NCI-H345 treated with DMSO at 0.1 percent for 48 hours (cell line): ENCODE measurements around the gene CDCP1.
A peak's percentile ranks its signal among the peaks of the same experiment; 100 is the strongest.
"Not testable (repeated sequence)": the region's sequence is repeated elsewhere in the genome, so short reads cannot be mapped to it uniquely, and the experiment has no call there.

ENCODE experiments used
- DNase-seq: peaks from one replicate; lab custom pipeline; 2025; ENCODE audit not compliant: unreplicated experiment; lab: John Stamatoyannopoulos, UW

Gene CDCP1

DNA sequence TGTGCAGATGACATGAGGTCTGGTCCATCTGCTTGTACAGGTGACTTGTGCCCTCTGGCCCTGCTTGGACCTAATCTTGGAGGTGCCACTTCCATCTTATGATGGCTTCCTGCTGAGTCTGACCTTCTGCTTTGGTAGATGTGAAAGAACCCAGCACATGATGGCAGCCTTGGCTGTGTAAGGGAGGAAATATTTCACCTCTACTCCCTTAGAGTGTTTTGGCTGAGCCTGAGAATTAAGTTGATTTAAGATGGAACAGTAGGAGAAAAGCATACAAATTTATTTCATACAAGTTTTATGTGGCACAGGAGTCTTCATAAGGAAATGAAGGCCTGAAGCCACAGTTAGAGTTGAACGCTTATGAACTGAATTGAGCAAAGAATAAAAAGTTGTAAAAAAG lies 27.6 kb upstream of the CDCP1 start:
- no peak for DNase-seq

DNA sequence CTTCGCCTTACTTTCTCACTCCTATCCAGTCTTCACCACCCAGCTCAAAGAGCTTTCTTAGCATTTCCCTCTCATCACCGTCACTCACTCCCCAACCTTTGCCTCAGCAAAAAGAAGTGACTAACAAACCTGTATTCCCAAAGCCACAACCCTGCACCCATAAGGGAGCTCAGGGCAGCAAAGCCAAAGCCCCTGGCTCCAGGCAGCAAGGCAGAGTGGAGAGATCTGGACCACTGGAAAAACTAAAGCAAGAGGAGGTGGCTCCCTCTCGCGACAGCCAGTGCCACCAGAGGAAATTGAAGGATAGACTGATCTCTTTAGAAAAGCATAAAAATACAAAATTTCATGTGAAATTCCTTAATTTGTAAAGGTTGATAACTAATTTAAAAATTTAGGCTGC lies 25.1 kb upstream of the CDCP1 start:
- no peak for DNase-seq

DNA sequence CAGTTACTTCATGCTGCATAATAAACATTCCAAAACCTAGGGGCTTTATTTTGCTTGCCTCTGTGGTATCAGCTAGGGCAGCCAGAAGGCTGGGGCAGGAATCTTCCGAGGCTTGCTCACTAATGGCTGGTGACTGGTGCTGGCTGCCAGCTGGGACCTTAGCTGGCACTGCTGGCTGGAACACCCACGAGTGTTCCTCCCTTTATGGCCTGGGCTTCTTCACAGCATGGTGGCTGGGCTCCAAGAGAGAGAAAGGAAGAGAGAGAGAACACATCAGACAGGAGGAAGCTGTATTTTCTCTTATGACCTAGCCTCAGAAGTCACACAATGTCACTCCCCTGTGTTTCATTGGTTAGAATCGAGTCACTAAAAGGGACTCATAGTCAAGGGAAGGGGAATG lies 23.9 kb upstream of the CDCP1 start:
- no peak for DNase-seq

DNA sequence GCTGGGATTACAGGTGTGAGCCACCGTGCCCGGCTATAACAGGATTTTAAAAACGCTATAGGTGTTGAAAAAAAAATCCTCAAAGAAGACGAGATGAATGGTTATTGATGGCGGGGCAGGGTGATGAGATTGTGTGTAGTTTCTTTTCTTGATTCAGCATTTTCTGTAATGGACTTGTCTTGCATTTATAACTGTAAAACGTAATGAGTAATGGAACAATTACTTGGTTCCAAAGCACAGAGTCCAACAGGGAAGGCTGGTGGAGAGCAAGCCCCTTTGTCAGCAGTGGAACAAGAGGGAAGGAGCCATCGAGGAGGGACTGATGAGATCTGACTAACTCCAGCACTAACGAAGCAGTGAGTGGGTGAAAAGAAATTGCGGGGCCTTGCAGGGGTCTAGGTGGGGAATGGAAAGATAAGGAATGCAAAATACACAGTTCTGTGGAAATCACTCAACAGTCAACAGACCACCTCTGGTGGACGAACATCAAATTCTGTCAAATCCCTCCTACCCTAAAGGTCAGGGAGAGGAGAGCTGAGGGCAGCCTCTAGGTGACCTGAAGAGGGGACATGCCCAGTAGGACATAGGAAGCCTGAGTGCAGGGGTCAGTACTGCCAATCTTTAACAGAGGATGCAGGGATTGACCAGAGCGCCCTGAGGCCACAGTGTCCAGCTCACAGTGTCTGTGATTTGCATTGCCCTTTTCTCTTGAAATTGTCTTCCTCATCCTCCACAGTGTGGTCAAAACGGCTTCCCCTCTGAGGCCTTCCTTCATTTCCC lies 23.1 kb upstream of the CDCP1 start:
- DNase-seq = no peak

DNA sequence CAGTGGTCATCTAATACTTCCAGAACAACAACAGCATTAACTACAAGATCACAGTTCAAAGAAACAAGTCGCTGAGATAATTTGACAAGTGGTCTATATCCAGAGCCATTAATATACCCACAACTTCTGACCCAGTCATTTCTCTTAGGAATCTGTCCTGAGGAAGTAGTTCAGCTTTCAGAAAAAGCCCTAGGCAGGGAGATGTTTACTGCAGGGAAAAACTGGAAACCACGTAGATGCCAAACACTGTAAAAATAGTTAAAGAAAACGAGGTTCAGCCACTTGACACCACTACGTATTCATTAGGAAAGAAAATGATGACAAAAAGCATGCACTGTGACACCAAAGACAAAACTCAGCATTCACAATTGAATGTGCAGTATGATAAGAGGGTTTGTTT lies 22.3 kb upstream of the CDCP1 start:
- no peak for DNase-seq

DNA sequence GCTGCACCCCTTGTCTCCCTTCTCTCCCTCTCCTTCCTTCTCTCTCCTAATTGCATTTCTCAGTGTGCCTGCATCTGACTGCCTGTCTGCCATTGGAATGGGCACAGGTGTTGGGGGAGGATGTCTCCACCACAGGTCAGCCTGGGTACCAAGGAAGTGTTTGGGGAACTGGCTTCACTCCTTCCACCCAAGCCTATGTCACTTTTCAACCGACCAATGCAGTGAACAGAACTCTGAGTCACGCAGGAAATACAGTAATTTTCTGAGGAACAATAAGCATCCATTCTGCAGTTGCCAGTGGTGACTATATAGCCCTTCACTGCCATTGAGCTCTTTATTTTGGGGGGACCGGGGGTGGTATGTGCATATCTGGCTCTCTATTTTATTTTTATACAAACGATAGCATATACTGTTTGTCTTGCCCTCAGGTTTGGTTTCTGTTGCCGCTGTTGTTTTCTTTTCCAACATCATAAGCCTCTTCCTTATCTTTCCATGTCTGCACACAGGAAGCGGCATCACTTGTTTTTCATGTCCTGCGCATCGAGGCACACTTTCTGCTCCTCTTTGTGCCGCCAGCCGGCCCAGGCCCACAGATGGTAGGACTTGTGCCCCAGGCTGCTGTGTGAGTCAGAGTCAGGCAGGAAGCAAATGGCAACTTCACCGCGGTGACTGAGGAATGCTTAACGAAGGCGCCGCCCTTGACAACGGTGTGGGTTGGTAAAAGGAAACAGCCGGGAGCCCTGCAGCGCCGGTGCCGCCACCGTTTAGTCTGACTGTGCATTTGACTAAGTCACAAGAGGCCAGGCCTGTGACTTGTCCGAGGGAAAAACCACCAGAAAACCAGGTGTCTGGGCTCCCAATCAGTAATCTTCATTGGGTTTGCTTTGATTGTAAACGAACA lies 21.1 kb upstream of the CDCP1 start:
- peak; percentile 34 for DNase-seq

DNA sequence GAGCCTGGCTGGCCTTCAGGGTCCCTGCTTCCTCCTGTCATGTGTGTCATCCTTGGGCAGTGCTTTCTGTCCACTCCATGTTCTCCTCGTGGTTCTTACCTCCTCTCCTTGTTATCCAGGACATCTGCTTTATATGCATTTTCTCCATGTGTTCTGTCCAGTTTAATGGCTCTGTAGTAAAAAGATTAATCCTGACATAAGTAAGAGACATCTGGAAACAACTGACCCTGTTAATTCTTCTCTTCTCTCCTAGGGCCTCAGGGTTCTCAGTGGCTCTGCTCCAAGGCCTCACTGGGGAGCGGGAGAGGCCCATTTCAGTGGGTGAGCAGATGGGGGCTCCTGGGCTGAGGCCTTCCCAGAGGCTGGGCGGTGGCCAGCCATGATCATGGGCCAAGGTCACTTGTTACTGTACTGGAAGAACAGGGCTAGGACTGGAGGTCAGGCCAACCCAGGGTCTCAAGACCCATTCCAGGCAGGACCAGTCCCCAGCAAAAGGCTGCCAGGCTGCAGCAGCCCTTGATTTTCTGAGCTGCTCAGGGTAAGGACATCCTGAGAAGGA lies 20.2 kb upstream of the CDCP1 start:
- DNase-seq = no peak

DNA sequence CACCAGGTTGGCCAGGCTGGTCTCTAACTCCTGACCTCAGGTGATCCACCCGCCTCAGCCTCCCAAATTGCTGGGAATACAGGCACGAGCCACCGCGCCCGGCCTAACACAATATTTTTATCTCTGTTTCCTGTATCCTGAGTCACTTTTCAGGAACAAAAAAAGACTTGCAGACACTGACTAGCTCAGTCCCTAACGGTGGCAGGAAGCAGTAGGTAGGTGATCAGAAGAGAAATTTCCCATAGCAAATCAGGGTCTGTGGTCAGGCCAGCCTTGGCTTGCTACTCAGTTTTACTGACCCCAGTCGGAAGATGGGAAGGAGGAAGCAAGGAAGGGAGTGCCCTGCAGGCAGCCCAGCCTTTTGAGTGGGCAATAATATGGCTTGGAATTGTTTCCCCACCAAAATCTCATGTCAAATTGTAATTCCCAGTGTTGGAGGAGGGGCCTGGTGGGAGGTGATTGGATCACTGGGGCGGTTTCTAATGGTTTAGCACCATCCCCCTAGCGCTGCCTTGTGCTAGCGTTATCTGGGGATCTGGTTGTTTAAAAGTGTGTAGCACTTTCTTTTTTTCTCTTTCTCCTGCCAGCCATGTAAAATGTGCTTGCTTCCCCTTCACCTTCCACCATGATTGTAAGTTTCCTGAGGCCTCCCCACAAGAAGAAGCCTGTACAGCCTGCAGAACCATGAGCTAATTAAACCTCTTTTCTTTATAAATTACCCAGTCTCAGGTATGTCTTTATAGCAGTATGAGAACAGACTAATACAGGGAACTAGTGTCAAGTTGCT lies 19.5 kb upstream of the CDCP1 start:
- no peak for DNase-seq

DNA sequence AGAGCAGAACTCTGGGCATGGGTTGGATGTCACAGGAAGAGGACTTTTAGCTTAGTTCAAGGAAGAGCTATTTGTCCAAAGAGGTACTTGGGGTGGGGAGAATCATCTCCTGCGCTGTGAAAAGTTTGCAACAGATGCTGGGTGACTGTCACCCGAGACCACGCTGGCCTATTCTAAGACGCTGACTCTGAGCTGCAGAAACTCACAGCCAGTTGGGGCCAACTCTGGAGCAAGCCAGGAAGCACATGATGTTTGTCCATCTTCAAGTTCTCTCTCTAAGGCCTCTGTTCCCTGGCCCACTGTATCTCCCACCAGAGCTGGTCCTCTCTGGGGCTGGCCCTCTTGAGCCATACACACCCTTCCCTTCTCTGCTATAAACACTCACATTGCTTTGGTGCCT lies 17.9 kb upstream of the CDCP1 start:
- no peak for DNase-seq

DNA sequence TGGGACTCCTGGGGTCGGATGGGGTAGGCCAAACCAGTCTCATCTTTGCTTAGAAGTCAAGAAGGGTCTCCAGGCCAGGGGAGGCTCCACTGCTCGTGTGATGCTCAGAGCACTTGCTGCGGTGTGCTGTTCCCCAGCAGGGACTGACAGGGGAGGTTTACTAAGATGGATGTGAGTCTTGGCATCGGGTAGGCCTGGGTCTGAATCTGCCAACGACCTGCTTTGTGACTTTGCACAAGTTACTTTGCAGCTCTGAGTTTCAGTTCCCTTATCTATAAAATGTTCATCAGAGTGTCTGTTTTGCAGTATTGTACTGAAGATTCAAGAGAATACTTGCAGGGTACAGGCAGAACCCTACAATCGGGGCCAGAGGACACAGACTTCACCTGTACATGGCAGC lies 17.3 kb upstream of the CDCP1 start:
- no peak for DNase-seq

DNA sequence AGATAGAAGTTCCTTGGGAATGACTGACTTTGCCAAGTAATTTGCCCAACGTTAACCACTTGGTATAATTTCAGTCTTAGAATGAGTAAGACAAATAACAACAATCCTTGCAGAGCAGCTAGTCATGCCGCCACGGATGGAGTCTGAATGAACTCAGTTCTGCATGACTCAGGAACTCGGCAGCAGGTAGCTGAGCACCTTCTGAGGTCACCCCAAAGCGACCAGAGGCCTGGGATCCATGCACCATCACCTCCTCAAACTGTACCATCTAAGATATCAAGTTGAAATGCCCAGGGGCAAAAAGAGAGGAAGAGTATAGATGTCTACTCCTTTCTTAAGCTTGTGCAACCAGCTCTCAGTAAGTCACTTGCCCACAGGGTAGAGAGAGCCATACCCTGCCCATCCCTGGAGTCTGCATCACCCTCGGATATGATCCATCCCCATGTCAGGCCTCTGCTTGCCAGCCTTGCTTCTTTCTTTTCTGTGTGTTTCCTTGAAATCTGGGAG lies 8.5 kb upstream of the CDCP1 start:
- no peak for DNase-seq

DNA sequence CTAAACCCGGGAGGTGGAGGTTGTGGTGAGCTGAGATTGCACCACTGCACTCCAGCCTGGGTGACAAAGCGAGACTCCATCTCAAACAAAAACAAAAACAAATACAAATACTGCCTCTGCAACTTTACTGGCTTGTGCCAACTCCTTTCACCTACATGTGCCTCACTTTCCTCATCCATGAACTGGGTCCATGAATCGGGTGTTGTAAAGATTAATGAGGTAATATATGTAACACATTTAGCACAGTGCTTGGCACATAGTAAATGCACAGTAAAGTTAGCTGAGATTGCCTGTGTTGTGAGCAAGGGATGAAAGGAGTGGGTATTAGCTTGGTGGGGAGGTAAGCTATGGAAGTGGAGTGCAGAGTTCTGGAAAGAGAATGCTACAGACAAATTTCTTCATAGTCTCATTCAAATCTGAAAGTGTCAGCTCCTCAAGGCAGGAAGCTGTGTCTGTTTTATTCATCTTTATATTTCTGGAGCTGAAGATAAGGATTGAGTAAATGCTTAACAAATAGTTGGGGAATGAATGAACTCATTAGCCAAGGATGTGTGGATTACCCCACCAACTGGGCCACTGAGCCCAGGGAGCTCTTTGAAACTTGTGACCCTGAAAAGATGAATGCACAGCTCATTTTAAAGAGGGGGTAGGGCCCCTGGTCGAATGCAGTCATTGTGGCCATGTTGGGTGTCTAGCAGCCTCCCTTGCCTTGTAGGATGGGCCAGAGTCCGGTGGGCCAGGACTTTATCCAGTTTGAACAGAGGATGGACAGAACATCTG lies 7.7 kb upstream of the CDCP1 start:
- no peak for DNase-seq

DNA sequence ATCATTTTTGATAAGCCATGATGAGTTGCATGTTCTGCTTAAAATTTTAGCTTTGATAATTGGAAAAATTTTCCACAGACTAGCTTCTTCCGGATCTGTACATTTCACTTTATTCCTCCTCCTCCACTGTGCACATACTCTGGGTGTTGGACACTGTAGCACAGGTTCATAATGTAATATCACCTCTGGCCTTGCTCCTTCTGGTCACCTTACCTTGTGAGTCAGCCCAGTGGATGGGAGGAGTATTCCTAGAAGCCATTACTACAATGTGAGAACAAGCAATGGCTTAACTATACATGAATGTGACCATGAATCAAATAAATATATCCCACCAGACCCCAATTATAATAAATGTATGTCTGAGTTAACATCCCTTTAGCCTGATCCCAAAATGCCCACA lies 6.1 kb upstream of the CDCP1 start:
- no peak for DNase-seq

DNA sequence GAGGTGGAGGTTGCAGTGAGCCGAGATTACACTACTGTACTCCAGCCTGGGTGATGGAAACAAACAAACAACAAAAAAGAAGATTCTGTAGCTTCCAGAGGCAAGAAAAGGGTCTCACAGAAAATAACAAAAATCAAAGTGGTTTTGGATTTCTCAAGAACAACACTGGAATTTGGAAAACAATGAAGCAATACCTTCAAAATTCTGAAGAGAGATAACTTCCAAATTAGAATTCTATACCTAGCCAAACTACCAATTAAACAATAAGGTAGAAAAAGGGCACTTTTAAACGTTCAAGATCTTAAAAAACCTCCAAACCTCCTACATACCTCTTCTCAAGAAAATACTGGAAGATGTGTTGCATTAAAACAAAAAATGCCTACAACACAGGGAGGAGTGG lies 4.9 kb upstream of the CDCP1 start:
- DNase-seq = no peak

DNA sequence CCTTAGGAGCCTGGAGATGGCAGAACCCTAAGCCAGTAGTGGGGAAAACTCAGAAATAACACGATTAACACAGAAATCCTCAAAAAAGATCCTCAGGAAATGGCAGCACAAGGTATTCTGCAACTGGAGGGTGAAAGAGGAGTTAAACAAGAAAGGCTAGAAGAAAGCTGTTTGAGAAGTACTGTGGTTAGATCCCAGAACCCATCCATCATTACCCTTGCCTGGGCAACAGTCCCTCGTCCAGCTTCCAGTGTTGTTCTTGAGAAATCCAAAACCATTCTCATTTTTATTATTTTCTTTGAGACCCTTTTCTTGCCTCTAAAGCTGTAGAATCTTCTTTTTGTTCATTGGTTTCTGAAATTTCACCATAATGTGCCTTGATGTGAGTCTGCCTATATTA lies 2.7 kb upstream of the CDCP1 start:
- DNase-seq = no peak

DNA sequence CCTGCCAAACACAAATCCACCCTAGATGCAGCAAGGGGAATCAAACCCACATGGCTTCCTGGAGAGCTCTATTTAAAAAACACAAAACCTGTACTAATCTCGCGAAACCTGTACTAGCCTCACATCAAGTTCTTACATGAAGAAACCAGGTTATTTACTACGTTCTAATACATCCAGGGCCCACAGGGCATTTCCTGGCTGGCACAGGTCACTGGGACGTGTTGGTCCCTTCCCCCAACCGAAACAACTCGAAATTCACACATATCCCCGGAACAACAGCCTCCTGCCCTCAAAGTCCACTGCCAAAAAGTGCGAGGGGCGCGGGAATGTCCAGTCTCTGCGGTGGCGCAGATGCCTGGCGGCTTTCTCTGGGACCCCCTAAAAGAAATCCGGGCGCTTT lies 955 bp downstream of the CDCP1 start:
- DNase-seq = no peak

DNA sequence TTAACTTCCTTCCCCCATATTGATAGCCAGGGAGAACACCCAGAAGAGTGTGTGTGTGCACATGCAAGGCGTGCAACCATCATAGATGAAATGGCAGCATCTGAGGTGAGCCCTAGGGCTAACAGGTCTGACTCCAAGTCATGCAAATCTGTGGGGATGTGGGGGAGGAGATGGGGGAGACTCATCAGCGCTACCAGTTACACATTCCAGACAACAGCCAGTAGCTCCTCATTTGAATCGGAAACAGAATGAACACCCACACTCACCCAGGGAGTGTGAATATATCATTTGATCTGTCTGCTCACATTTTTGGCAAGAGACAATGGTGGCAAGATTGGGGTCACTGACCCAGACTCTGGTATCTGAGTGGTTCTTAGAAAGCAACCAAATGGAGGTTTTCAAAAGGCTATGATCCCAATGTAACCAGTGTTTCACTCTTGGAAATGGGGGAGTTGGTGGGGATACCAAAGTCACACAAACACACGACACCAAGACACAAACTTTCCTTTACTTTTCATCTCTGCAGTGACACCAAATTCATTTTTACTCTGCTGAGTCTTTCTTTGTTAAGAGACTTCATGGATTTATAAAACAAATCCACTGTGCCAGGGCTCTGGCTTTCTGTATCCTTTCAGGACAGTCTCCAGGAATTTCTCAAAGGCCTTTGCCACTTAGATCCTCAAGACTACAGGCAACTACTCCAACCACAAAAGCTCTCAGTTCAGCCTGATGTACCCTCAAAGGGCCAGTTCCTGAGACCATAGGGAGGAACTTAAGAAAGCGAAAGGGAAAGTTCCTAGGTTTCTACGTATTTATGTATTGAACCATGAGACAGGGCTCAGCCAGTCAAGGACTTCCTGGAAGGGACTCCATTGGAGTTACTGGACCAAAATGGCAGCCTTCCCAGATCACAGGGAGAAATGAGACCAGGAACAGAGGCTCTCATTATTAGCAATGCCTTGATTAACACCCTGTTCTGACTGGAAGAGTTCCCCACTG lies 2.2 kb downstream of the CDCP1 start:
- DNase-seq = no peak

DNA sequence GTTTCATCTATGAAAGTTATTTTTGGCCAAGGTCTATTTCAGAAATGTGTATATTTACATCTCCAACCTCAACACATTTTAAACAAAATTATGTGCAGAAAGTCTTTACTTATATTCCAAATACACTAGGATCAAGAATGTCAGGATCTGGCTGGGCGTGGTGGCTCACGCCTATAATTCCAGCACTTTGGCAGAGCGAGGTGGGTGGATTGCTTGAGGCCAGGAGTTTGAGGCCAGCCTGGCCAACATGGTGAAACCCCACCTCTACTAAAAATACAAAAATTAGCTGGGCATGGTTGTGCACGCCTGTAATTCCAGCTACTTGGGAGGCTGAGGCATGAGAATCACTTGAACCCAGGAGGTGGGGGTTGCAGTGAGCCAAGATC lies 5.4 kb downstream of the CDCP1 start:
- not testable (repeated sequence) for DNase-seq

DNA sequence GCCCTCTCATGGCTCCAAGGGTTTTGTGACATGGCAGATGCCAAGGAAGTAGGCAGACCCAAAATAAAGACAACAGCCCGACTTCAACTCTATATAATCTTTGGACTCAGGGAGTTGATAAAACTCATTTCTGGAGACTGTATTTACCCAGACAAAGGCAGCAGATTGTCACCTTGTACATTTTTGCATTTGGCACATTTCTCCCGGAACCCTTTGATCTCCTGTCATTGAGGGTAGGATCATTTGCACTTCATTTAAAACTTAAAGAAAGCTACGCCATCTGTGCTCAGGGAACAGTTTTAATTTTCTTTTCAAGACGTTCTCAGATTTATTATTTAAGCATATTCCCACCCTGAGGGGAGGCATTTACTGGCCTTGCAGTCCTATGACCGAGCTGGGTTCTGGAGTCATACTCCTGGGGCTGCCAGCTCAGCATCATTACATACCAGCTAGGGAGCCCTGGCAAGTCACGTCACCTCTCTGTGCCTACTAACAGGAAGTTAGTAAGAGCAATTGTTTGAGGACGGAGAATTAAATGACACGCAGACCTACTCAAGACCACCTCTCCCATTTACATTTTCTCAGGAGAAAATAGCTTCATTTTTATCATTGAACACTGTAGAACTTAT lies 5.9 kb downstream of the CDCP1 start:
- DNase-seq = no peak
